Upper lobe of left lung (tissue), 6 donors: ENCODE measurements around the gene TEDC2. TPM values are rescaled to one million over a fixed set of nuclear protein-coding genes. Genes with fewer than 3 reads are reported as not detected.

Source experiments
- ATAC-seq, 2 donors: fragments of 200-7000 bp; cut with Tn5 transposase; one replicate each; pipeline ENCODE4 v1.9.1; 2022; ENCODE audit warnings: mild to moderate bottlenecking in 2 of 2, moderate library complexity in 2 of 2; ENCODE audit not compliant: low FRiP score in 2 of 2
- DNase-seq, 2 donors: peaks; one replicate each; pipeline ENCODE4 v3.0.0-alpha.2; 2019 to 2020
- H3K27ac ChIP-seq, 4 donors: fragments of 200-600 bp; sonication (generic); one replicate each; pipeline ENCODE4 v1.5.1; 2016 to 2019
- H3K27me3 ChIP-seq, 4 donors: fragments of 200-600 bp; sonication (generic); one replicate each; pipeline ENCODE4 v1.5.1; 2017 to 2019
- H3K36me3 ChIP-seq, 4 donors: fragments of 200-600 bp; sonication (generic); one replicate each; pipeline ENCODE4 v1.5.1; 2016 to 2019
- H3K4me1 ChIP-seq, 4 donors: fragments of 200-600 bp; sonication (generic); one replicate each; pipeline ENCODE4 v1.5.1; 2018 to 2019
- H3K4me3 ChIP-seq, 4 donors: fragments of 200-600 bp; sonication (generic); one replicate each; pipeline ENCODE4 v1.5.1; 2017 to 2019; ENCODE audit warnings: mild to moderate bottlenecking in 2 of 4, moderate library complexity in 1 of 4
- H3K9me3 ChIP-seq, 4 donors: fragments of 200-600 bp; sonication (generic); one replicate each; pipeline ENCODE4 v1.5.1; 2018 to 2019
- CTCF ChIP-seq, 6 experiments: fragments of 450-650 bp in 4 of 6; fragments of 200-600 bp in 2 of 6; sonication (generic) in 2 of 6; IDR thresholded peaks; one replicate each; pipeline ENCODE4 v1.5.1; 2016 to 2019; ENCODE audit warnings: antibody characterized with exemption in 6 of 6
- EP300 ChIP-seq, 4 donors: sonication (generic); formaldehyde crosslinking; IDR thresholded peaks; one replicate each; pipeline ENCODE4 v1.5.1; 2017; ENCODE audit warnings: antibody characterized with exemption in 4 of 4, control low read depth in 2 of 4
- POLR2A ChIP-seq, 4 donors: fragments of 450-650 bp; IDR thresholded peaks; one replicate each; pipeline ENCODE4 v1.5.1; 2016 to 2017; ENCODE audit warnings: antibody characterized with exemption in 4 of 4, mild to moderate bottlenecking in 2 of 4
- POLR2AphosphoS5 ChIP-seq, 2 donors: sonication (generic); formaldehyde crosslinking; IDR thresholded peaks; one replicate each; pipeline ENCODE4 v1.5.1; 2017; ENCODE audit warnings: antibody characterized with exemption in 2 of 2
- WGBS, 2 donors: methylation state at CpG; one replicate each; pipeline ENCODE4 v1.1.5; 2017 to 2018; 5-methylcytosine and 5-hydroxymethylcytosine counted together
- total RNA-seq, 6 donors: library from RNA; depleted of rRNA in 4 of 6; stranded (reverse); fragments of >200 nt in 4 of 6; gene quantifications; one replicate each; pipeline versions ENCODE4 v1.1.0 to v1.2.1, GENCODE V29; 2016 to 2021
- donor health status: DM: no; HTN: no; CAD: no; lungs with moderate emphysema.
- donor health status: DM: no; HTN: yes; CAD: no; lungs with severe emphysema.

Gene TEDC2
- total RNA-seq, 6 donors from 2014 or later, result 0.61 to 2.7 (median 1.7) TPM; not detected in 1

GRCh38 chr16:2490190-2491105 is 30.5 kb downstream of the TEDC2 start:
- Histone ChIP-seq H3K9me3 (no peaks in the 10 kb centered on the region), H3K4me3 (no peak overlapping the region), H3K36me3 (peaks cover 0 to 14% (median 3%) of the 10 kb centered on the region in 4 donors), H3K27me3 (no peaks in the 10 kb centered on the region), H3K4me1 (peaks cover 20 to 39% (median 32%) of the 10 kb centered on the region in 4 donors), H3K27ac (peak overlapping the region in 1 of 4 donors; percentile 3)
- ATAC-seq (no peak), DNase-seq (peak in 1 of 2 donors; percentile 58)
- WGBS, 2 donors, result 87 to 92% methylated on average over 10 to 23 of the region's 23 CpGs
- TF ChIP-seq POLR2A (IDR thresholded peaks at IDR 0.05) (no peak), EP300 (IDR thresholded peaks at IDR 0.05) (no peak), CTCF (IDR thresholded peaks at IDR 0.05) (no peak), POLR2AphosphoS5 (IDR thresholded peaks at IDR 0.05) (no peak)

DNA sequence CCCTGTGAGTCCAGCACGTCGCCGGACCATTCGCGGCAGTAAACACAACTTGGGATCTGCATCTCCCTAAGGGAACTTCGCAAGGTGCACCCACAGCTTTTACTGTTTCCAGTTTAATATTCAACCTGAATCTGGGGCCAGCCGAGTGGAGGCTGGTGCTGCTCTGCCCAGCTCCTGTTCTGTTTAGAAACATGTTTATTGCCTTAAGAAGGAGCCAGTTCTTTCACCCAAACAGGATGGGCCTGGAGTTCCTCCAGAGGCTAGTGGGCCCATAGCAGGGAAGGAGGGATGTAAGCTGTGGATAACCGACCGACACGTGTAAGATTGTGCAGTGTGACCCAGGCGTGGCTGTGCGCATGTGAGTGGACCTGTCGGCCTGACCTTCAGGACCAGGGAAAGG is 32.4 kb downstream of the TEDC2 start:
- 77 to 87% methylated on average over 13 of the region's 13 CpGs for WGBS, 2 donors
- H3K27ac ChIP-seq, result peak overlapping the region in 1 of 4 donors; percentile 69

DNA sequence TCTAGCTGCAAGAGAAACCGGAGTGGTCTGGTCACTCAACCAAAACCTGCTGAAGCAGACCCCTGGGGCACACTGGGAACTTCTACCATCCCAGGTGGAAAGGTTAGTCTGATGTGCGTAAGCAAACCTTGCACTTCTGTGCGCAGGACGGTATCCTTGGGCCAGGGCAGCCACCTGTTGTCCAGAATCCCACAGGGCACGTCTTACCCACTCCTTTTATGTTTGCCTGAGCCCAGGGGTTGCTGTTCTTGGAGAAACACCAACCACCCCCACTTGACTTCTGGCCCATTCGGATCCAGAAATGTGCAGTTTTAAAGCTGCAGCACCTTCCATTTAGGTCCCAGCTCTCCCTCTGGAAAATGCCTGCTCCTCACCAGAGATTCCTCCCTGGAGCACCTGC is 33.7 kb downstream of the TEDC2 start:
- Histone ChIP-seq H3K4me1 (peaks cover 18 to 36% (median 29%) of the 10 kb centered on the region in 4 donors), H3K4me3 (no peak overlapping the region), H3K27me3 (no peaks in the 10 kb centered on the region), H3K27ac (peak overlapping the region in 3 of 4 donors; percentile 31 to 69 (median 58)), H3K36me3 (peaks cover 0 to 41% (median 15%) of the 10 kb centered on the region in 4 donors), H3K9me3 (no peaks in the 10 kb centered on the region)
- TF ChIP-seq EP300 (IDR thresholded peaks at IDR 0.05), result no peak
- no peak for TF ChIP-seq CTCF (IDR thresholded peaks at IDR 0.05)
- peak in 1 of 4 donors; percentile 37 for TF ChIP-seq POLR2A (IDR thresholded peaks at IDR 0.05)
- TF ChIP-seq POLR2AphosphoS5 (IDR thresholded peaks at IDR 0.05), result no peak
- DNase-seq, result peak in 1 of 2 donors; percentile 78
- ATAC-seq, result peak; percentile 7 to 72
- 63 to 76% methylated on average over 6 of the region's 6 CpGs for WGBS, 2 donors

More for the DNA sequence above, 32.4 kb downstream of the TEDC2 start:
- H3K4me1 ChIP-seq, result peaks cover 8 to 34% (median 23%) of the 10 kb centered on the region in 4 donors
- peak in 1 of 2 donors; percentile 30 for DNase-seq
- H3K9me3 ChIP-seq, result no peaks in the 10 kb centered on the region
- no peak for TF ChIP-seq EP300 (IDR thresholded peaks at IDR 0.05)
- no peak for TF ChIP-seq POLR2AphosphoS5 (IDR thresholded peaks at IDR 0.05)
- no peak for TF ChIP-seq POLR2A (IDR thresholded peaks at IDR 0.05)
- TF ChIP-seq CTCF (IDR thresholded peaks at IDR 0.05), result no peak
- ATAC-seq, result no peak
- no peaks in the 10 kb centered on the region for H3K27me3 ChIP-seq
- H3K4me3 ChIP-seq, result no peak overlapping the region
- peaks cover 0 to 29% (median 14%) of the 10 kb centered on the region in 4 donors for H3K36me3 ChIP-seq

GRCh38 chr16:2494616-2495015 is 34.7 kb downstream of the TEDC2 start:
- TF ChIP-seq EP300 (IDR thresholded peaks at IDR 0.05), result peak; percentile 58 to 97 (median 88)
- no peak for TF ChIP-seq POLR2A (IDR thresholded peaks at IDR 0.05)
- TF ChIP-seq POLR2AphosphoS5 (IDR thresholded peaks at IDR 0.05), result peak in 1 of 2 donors; percentile 45
- H3K9me3 ChIP-seq, result no peaks in the 10 kb centered on the region
- ATAC-seq (no peak), DNase-seq (peak in 1 of 2 donors; percentile 84)
- 70 to 93% methylated on average over 5 of the region's 5 CpGs for WGBS, 2 donors
- peak overlapping the region; percentile 30 to 69 (median 44) for H3K27ac ChIP-seq
- H3K27me3 ChIP-seq, result no peaks in the 10 kb centered on the region
- peaks cover 19 to 46% (median 39%) of the 10 kb centered on the region in 4 donors for H3K4me1 ChIP-seq
- no peak overlapping the region for H3K4me3 ChIP-seq
- H3K36me3 ChIP-seq, result peaks cover 0 to 50% (median 18%) of the 10 kb centered on the region in 4 donors

- H3K9me3 ChIP-seq, result no peaks in the 10 kb centered on the region
- H3K27ac ChIP-seq, result peak overlapping the region in 2 of 4 donors; percentile 30 to 69
- ATAC-seq (no peak), DNase-seq (no peak)
- TF ChIP-seq POLR2A (IDR thresholded peaks at IDR 0.05), result no peak
- no peak overlapping the region for H3K4me3 ChIP-seq
- H3K4me1 ChIP-seq, result peaks cover 19 to 50% (median 41%) of the 10 kb centered on the region in 4 donors
- H3K36me3 ChIP-seq, result peaks cover 0 to 50% (median 20%) of the 10 kb centered on the region in 4 donors
- WGBS, 2 donors, result 75 to 90% methylated on average over 5 of the region's 5 CpGs
- H3K27me3 ChIP-seq, result no peaks in the 10 kb centered on the region
Measured at GRCh38 chr16:2495041-2495440, 35.1 kb downstream of the TEDC2 start.
